Measurements from ENCODE around the gene AAMP.

DNA sequence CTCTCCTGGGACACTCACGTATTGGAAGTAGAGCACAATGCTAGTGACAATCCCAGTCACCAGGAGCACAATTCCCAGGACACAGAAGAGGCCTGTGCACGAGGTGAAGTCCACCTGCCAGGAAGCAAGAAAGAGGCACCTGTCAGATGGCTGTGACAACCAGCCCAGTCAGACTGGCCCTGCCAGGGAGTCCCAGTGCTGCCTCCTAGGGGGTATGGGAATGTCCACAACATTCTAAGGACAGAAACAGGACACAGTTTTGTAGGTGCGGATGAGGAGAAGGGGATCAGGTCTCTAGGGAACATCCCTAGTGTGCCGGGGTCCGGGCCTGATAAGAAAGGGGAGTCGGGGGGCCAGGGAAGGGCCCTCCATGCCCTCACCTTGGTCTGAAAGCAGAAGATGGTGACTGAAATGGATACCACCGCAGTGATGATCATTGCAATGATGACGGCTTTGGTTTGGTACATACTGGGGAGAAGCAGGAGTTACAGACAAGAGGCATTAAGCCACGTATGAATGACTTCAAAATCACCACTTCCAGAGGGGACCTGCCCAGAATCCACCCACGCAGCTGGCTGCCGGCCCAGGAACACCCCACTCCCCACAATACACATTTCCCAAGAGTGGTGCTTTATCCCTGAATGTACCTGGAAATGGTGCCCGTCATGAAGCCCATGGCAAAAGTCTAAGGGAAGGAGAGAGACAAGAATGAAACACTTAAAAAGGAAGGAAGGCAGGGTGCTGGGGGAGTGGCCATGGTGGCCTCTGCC, 7.2 kb upstream of the AAMP start:
- TF ChIP-seq CTCF (IDR thresholded peaks at IDR 0.05; ENCODE audit: insufficient read depth, low read length, poor library complexity, severe bottlenecking): no peak
- TF ChIP-seq EZH2phosphoT487 (conservative IDR thresholded peaks at IDR 0.05; ENCODE audit: low read length): no peak

Data from SU-DHL-6 (cell line).